ENCODE measurements around the gene ELMO1. TPM values are rescaled to one million over a fixed set of nuclear protein-coding genes. Genes with fewer than 3 reads are reported as not detected.

ELMO1 gene
- total and polyA plus RNA-seq, 2 experiments from 2014 or later = 6.5 to 24.9 TPM

DNA sequence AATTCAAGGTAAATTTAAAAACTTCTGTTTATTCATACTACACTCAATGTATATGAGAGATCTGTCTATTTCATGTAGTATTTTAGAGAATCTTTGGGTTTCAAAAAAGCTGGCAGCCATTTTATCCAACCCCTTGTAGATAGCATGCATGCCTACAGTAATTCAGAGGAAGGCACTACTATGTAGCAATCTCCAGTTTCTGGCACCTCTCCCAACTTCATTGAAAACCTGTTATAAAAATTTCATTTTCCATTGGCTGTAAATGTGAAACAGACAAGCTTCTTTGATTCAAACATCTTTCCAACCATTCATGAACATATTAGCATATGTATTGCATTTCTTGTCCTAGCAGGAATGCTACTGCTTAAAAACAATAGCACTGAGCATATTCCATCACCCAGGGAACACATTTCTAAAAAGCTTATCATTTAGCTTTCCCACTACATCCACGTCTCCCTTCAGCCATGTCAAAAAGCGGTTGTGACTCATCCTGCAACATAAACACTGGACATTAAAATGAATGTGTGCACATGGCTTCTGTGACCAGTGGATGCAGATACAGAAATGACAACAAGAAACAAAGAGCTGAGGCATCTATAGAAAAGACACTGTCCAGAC lies 393.9 kb downstream of the ELMO1 start (continued):
- TF ChIP-seq, protein P1, sequence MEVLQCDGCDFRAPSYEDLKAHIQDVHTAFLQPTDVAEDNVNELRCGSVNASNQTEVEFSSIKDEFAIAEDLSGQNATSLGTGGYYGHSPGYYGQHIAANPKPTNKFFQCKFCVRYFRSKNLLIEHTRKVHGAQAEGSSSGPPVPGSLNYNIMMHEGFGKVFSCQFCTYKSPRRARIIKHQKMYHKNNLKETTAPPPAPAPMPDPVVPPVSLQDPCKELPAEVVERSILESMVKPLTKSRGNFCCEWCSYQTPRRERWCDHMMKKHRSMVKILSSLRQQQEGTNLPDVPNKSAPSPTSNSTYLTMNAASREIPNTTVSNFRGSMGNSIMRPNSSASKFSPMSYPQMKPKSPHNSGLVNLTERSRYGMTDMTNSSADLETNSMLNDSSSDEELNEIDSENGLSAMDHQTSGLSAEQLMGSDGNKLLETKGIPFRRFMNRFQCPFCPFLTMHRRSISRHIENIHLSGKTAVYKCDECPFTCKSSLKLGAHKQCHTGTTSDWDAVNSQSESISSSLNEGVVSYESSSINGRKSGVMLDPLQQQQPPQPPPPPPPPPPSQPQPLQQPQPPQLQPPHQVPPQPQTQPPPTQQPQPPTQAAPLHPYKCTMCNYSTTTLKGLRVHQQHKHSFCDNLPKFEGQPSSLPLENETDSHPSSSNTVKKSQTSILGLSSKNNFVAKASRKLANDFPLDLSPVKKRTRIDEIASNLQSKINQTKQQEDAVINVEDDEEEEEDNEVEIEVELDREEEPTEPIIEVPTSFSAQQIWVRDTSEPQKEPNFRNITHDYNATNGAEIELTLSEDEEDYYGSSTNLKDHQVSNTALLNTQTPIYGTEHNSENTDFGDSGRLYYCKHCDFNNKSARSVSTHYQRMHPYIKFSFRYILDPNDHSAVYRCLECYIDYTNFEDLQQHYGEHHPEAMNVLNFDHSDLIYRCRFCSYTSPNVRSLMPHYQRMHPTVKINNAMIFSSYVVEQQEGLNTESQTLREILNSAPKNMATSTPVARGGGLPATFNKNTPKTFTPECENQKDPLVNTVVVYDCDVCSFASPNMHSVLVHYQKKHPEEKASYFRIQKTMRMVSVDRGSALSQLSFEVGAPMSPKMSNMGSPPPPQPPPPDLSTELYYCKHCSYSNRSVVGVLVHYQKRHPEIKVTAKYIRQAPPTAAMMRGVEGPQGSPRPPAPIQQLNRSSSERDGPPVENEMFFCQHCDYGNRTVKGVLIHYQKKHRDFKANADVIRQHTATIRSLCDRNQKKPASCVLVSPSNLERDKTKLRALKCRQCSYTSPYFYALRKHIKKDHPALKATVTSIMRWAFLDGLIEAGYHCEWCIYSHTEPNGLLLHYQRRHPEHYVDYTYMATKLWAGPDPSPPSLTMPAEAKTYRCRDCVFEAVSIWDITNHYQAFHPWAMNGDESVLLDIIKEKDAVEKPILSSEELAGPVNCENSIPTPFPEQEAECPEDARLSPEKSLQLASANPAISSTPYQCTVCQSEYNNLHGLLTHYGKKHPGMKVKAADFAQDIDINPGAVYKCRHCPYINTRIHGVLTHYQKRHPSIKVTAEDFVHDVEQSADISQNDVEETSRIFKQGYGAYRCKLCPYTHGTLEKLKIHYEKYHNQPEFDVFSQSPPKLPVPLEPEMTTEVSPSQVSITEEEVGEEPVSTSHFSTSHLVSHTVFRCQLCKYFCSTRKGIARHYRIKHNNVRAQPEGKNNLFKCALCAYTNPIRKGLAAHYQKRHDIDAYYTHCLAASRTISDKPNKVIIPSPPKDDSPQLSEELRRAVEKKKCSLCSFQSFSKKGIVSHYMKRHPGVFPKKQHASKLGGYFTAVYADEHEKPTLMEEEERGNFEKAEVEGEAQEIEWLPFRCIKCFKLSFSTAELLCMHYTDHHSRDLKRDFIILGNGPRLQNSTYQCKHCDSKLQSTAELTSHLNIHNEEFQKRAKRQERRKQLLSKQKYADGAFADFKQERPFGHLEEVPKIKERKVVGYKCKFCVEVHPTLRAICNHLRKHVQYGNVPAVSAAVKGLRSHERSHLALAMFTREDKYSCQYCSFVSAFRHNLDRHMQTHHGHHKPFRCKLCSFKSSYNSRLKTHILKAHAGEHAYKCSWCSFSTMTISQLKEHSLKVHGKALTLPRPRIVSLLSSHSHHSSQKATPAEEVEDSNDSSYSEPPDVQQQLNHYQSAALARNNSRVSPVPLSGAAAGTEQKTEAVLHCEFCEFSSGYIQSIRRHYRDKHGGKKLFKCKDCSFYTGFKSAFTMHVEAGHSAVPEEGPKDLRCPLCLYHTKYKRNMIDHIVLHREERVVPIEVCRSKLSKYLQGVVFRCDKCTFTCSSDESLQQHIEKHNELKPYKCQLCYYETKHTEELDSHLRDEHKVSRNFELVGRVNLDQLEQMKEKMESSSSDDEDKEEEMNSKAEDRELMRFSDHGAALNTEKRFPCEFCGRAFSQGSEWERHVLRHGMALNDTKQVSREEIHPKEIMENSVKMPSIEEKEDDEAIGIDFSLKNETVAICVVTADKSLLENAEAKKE (CRISPR knock-in tag; IDR thresholded peaks at IDR 0.05) = no peak
- TF ChIP-seq, protein P2, sequence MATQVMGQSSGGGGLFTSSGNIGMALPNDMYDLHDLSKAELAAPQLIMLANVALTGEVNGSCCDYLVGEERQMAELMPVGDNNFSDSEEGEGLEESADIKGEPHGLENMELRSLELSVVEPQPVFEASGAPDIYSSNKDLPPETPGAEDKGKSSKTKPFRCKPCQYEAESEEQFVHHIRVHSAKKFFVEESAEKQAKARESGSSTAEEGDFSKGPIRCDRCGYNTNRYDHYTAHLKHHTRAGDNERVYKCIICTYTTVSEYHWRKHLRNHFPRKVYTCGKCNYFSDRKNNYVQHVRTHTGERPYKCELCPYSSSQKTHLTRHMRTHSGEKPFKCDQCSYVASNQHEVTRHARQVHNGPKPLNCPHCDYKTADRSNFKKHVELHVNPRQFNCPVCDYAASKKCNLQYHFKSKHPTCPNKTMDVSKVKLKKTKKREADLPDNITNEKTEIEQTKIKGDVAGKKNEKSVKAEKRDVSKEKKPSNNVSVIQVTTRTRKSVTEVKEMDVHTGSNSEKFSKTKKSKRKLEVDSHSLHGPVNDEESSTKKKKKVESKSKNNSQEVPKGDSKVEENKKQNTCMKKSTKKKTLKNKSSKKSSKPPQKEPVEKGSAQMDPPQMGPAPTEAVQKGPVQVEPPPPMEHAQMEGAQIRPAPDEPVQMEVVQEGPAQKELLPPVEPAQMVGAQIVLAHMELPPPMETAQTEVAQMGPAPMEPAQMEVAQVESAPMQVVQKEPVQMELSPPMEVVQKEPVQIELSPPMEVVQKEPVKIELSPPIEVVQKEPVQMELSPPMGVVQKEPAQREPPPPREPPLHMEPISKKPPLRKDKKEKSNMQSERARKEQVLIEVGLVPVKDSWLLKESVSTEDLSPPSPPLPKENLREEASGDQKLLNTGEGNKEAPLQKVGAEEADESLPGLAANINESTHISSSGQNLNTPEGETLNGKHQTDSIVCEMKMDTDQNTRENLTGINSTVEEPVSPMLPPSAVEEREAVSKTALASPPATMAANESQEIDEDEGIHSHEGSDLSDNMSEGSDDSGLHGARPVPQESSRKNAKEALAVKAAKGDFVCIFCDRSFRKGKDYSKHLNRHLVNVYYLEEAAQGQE (IDR thresholded peaks at IDR 0.05; ENCODE audit: unreplicated experiment) = no peak
- TF ChIP-seq ZNF114 (CRISPR knock-in tag; IDR thresholded peaks at IDR 0.05) = no peak
- TF ChIP-seq JUNB (IDR thresholded peaks at IDR 0.05; ENCODE audit: unreplicated experiment) = no peak
- no peak for TF ChIP-seq POLR2AphosphoS5 (IDR thresholded peaks at IDR 0.05; ENCODE audit: low read depth)
- TF ChIP-seq STAT1 (IDR thresholded peaks at IDR 0.05; ENCODE audit: unreplicated experiment) = no peak
- TF ChIP-seq, protein P3, sequence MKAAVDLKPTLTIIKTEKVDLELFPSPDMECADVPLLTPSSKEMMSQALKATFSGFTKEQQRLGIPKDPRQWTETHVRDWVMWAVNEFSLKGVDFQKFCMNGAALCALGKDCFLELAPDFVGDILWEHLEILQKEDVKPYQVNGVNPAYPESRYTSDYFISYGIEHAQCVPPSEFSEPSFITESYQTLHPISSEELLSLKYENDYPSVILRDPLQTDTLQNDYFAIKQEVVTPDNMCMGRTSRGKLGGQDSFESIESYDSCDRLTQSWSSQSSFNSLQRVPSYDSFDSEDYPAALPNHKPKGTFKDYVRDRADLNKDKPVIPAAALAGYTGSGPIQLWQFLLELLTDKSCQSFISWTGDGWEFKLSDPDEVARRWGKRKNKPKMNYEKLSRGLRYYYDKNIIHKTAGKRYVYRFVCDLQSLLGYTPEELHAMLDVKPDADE (IDR thresholded peaks at IDR 0.05) = no peak
- no peak for TF ChIP-seq NANOG (IDR thresholded peaks at IDR 0.05; ENCODE audit: borderline replicate concordance)

All from GM23338 (cell line).